ENCODE measurements around the gene WEE2. TPM values are rescaled to one million over a fixed set of nuclear protein-coding genes. Genes with fewer than 3 reads are reported as not detected.

Gene WEE2
- total RNA-seq, 4 donors from 2014 or later, result not detected

DNA sequence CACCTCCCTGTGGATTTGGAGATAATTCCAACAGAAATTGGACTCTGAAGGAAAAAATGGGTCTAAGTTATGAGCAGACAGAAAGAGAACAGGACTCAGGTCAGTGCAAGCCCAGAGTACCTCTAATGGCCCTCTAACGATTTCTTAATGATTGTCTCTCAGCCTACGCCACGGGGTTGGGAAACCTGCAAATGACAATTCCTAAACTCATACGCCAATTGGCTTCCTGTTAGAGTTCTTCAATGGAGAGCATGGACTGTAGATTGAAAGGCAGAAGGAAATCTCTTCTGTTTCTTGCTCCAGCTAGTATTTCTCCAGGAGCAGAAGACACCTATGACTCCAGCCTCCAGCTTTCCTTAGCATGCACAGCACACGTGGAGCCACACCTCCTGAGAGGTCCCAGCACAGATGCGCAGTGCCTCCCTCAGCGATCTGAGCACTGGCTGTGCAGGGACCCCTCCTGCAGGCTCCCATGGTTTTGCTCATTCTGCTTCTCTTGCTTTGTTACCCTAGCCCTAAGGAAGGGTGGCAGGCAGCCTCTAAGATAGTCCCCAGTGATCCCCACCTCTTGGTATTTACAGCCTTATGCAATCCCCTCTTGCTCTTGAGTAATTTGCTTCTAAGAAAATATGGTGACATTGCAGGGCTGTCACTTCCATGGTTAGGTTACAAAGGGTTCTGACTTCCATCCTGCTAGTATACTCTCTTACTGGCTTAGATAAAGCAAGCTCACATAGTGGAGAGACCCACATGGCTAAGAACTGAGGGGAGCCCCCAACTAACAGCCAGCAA lies 36.3 kb upstream of the WEE2 start:
- ATAC-seq, result no peak
- Histone ChIP-seq H3K4me1 (peaks cover 0 to 4% (median 0%) of the 10 kb centered on the region in 3 donors), H3K27me3 (no peaks in the 10 kb centered on the region), H3K36me3 (peaks cover 0 to 58% of the 10 kb centered on the region in 2 donors), H3K9me3 (no peaks in the 10 kb centered on the region), H3K27ac (no peak overlapping the region), H3K4me3 (no peak overlapping the region)
- no peak for TF ChIP-seq EP300 (IDR thresholded peaks at IDR 0.05)
- no peak for TF ChIP-seq POLR2A (IDR thresholded peaks at IDR 0.05)
- no peak for TF ChIP-seq POLR2AphosphoS5 (IDR thresholded peaks at IDR 0.05)
- TF ChIP-seq, protein P1, sequence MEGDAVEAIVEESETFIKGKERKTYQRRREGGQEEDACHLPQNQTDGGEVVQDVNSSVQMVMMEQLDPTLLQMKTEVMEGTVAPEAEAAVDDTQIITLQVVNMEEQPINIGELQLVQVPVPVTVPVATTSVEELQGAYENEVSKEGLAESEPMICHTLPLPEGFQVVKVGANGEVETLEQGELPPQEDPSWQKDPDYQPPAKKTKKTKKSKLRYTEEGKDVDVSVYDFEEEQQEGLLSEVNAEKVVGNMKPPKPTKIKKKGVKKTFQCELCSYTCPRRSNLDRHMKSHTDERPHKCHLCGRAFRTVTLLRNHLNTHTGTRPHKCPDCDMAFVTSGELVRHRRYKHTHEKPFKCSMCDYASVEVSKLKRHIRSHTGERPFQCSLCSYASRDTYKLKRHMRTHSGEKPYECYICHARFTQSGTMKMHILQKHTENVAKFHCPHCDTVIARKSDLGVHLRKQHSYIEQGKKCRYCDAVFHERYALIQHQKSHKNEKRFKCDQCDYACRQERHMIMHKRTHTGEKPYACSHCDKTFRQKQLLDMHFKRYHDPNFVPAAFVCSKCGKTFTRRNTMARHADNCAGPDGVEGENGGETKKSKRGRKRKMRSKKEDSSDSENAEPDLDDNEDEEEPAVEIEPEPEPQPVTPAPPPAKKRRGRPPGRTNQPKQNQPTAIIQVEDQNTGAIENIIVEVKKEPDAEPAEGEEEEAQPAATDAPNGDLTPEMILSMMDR (IDR thresholded peaks at IDR 0.05), result no peak
- WGBS, 2 donors (ENCODE audit: low coverage in 1 of 2), result 70 to 100% methylated on average over 2 of the region's 7 CpGs

DNA sequence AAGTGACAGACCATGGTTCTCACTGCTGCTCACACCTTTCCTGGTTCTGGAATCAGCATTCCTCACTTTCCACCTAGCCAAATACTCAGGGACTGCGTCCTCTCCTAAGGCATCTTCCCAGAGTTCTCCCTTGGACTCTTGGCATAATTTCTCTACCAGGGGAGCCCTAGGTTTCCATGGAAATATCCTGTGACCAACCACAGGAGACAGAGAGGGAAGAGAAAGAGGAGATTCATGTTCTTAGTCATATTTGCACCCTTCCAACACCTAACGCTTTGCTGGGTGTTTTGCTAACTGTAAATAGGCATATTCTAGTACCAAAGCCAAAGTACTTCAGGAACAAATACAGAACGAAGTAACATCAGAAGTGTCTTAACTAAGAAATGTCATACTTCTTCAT lies 34.8 kb upstream of the WEE2 start:
- H3K27me3 ChIP-seq, result no peaks in the 10 kb centered on the region
- H3K36me3 ChIP-seq, result peaks cover 0 to 55% of the 10 kb centered on the region in 2 donors
- TF ChIP-seq POLR2AphosphoS5 (IDR thresholded peaks at IDR 0.05), result no peak
- TF ChIP-seq EP300 (IDR thresholded peaks at IDR 0.05), result no peak
- TF ChIP-seq, protein P1 (IDR thresholded peaks at IDR 0.05), result no peak
- H3K4me3 ChIP-seq, result no peak overlapping the region
- WGBS, 2 donors (ENCODE audit: low coverage in 1 of 2), result 88 to 100% methylated on average over 2 to 3 of the region's 3 CpGs
- H3K9me3 ChIP-seq, result no peaks in the 10 kb centered on the region
- H3K27ac ChIP-seq, result no peak overlapping the region
- no peak for ATAC-seq
- H3K4me1 ChIP-seq, result peaks cover 0 to 4% (median 0%) of the 10 kb centered on the region in 3 donors

DNA sequence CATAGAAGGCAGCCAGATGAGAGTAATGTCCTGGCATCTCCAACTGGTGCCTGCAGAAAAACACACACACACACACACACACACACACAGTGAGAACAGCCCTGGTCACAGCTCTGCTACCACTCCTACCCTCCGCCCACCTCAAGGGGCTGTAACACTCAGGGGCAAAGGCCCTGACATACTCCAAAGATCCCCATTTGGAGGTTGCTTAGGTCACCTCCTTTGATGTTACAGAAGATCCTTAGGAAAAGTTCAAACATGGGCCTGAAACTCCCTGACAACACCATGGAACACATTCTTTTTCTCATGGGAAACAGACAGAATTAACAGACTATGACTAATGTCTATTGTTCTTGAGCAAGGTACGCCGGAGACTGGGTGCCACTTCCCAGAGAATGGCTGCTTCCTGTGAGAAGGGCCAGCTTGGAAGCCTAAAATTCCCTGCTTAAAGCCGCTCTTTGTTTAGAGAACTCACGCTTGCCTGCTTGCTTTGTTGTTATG lies 33.9 kb upstream of the WEE2 start:
- no peaks in the 10 kb centered on the region for H3K27me3 ChIP-seq
- no peak for TF ChIP-seq EP300 (IDR thresholded peaks at IDR 0.05)
- TF ChIP-seq, protein P1 (IDR thresholded peaks at IDR 0.05), result no peak
- TF ChIP-seq POLR2AphosphoS5 (IDR thresholded peaks at IDR 0.05), result no peak
- no peak for TF ChIP-seq POLR2A (IDR thresholded peaks at IDR 0.05)
- H3K36me3 ChIP-seq, result peaks cover 0 to 58% of the 10 kb centered on the region in 2 donors
- H3K9me3 ChIP-seq, result no peaks in the 10 kb centered on the region
- ATAC-seq, result peak; percentile 43
- H3K4me1 ChIP-seq, result peaks cover 0 to 4% (median 0%) of the 10 kb centered on the region in 3 donors
- WGBS, 2 donors (ENCODE audit: low coverage in 1 of 2), result 88 to 89% methylated on average over 4 to 5 of the region's 5 CpGs
- H3K27ac ChIP-seq, result peak overlapping the region in 3 of 4 donors; percentile 11 to 54 (median 30)
- no peak overlapping the region for H3K4me3 ChIP-seq

DNA sequence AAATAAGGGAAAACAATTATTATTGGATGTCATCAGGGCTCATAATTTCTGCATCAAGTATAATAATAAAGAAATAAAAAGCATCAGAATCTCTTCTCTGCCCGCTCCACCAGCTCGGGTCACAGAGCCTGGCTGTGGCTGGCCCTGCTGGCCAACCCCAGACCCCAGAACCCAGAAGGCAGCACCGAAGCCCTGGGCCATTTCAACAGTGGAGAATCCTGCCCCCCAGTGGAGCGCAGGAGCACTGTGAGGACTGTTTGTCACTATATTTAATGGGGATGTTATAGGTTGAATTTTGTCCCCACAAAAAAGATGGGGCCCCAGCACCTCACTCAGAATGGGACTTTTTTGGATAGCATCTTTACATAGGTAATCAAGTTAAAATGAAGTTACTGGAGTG lies 33.5 kb upstream of the WEE2 start:
- Histone ChIP-seq H3K27me3 (no peaks in the 10 kb centered on the region), H3K9me3 (no peaks in the 10 kb centered on the region), H3K36me3 (peaks cover 0 to 62% of the 10 kb centered on the region in 2 donors), H3K27ac (peak overlapping the region in 3 of 4 donors; percentile 9 to 54 (median 30)), H3K4me3 (no peak overlapping the region), H3K4me1 (peaks cover 0 to 4% (median 0%) of the 10 kb centered on the region in 3 donors)
- no peak for ATAC-seq
- TF ChIP-seq EP300 (IDR thresholded peaks at IDR 0.05), result no peak
- TF ChIP-seq, protein P1 (IDR thresholded peaks at IDR 0.05), result peak in 1 of 4 experiments; percentile 33
- 40 to 67% methylated on average over 1 of the region's 4 CpGs for WGBS, 2 donors (ENCODE audit: low coverage in 1 of 2)
